VCaP (cell line): ENCODE measurements around the gene MRGPRG.
"Not testable (repeated sequence)": the region's sequence is repeated elsewhere in the genome, so short reads cannot be mapped to it uniquely, and the experiment has no call there.

Experiments used
- H3K27ac ChIP-seq: fragments of 450-650 bp; 2 replicates; pipeline ENCODE4 v1.5.1; 2017
- TF ChIP-seq, protein P1 (sequence below): fragments of 450-650 bp; conservative IDR thresholded peaks from 2 replicates; pipeline ENCODE4 v1.5.1; 2017; ENCODE audit warnings: mild to moderate bottlenecking, moderate library complexity

The MRGPRG gene, protein sequence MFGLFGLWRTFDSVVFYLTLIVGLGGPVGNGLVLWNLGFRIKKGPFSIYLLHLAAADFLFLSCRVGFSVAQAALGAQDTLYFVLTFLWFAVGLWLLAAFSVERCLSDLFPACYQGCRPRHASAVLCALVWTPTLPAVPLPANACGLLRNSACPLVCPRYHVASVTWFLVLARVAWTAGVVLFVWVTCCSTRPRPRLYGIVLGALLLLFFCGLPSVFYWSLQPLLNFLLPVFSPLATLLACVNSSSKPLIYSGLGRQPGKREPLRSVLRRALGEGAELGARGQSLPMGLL

DNA sequence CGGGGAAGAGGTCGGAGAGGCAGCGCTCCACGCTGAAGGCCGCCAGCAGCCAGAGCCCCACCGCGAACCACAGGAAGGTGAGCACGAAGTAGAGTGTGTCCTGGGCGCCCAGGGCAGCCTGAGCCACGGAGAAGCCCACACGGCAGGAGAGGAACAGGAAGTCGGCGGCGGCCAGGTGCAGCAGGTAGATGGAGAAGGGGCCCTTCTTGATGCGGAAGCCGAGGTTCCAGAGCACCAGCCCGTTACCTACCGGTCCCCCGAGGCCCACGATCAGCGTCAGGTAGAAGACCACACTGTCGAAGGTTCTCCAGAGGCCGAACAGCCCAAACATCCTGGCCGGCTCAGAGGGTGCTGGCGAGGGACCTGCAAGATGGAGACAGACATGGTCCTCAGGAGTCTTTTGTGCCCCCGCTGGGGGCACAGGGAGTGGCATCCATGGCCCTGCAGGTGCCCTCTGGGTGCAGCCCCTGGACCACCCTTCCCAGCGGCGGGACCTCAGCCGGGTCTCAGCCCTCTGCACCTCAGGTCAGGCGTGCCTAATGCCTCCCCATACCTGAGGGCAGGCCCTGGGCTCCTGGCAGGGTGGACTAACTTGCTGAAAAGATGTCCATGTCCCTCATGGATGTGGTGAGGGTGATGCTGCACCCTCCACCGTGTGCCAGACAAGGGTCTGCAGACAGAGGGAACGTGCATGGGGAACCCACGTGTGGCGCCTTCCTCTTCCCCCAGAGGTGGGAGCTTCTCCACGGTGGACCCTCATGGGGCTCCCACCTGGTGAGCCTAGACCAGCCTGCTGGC lies at the start of gene MRGPRG:
Gene MRGPRG, minus strand, starts transcription at position 331 of the 798 bp plus-strand sequence. Its CDS starts 0 bp downstream, at position 331.
- TF ChIP-seq, protein P1, sequence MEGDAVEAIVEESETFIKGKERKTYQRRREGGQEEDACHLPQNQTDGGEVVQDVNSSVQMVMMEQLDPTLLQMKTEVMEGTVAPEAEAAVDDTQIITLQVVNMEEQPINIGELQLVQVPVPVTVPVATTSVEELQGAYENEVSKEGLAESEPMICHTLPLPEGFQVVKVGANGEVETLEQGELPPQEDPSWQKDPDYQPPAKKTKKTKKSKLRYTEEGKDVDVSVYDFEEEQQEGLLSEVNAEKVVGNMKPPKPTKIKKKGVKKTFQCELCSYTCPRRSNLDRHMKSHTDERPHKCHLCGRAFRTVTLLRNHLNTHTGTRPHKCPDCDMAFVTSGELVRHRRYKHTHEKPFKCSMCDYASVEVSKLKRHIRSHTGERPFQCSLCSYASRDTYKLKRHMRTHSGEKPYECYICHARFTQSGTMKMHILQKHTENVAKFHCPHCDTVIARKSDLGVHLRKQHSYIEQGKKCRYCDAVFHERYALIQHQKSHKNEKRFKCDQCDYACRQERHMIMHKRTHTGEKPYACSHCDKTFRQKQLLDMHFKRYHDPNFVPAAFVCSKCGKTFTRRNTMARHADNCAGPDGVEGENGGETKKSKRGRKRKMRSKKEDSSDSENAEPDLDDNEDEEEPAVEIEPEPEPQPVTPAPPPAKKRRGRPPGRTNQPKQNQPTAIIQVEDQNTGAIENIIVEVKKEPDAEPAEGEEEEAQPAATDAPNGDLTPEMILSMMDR, result no peak
- H3K27ac ChIP-seq, result no peak within 1 kb of the TSS

DNA sequence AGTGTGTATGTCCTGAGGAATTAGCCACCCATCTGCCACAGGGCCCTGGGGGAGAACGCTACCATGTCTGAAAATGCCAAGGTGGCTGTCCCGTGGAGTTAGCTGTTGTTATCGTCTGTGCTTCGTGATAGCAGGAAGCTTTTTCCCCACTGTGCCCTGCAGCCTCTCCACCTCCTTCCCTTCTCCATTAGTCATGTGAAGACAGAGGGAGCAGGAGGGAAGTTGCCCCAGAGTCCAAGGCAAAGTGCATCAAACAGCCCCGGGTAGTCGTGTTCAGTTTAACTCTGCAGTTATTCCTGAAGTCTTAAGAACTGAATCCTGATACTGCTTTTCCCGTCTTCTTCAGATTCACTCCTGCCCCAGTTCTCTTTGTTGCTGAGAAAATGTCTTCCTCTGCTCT lies 43.9 kb upstream of the MRGPRG start:
- H3K27ac ChIP-seq, result not testable (repeated sequence)

- H3K27ac ChIP-seq, result not testable (repeated sequence)
Observed at GRCh38 chr11:3261831-3262230, 43.2 kb upstream of the MRGPRG start.

- H3K27ac ChIP-seq, result not testable (repeated sequence)
Observed at GRCh38 chr11:3257509-3257908, 38.9 kb upstream of the MRGPRG start.

- H3K27ac ChIP-seq, result not testable (repeated sequence)
Observed at GRCh38 chr11:3255241-3255640, 36.6 kb upstream of the MRGPRG start.

DNA sequence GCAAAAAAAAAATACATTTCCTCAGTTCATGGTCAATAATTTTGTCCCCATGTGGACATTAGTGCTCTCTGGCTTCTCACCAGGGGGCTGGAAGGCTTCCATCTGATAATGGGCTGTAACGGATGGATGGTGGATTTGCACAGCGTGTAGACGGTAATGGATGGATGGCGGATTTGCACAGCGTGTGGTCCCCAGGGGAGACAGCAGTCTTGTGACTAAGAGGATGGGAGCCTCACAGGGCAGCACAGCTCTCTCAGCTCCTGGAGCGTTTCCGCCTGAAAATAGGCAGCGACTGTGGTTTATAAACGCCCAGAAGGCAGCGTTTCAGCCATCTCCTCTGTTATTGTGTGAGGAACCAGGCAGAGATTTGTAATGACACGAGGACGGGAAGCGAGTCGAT lies 36.2 kb upstream of the MRGPRG start:
- not testable (repeated sequence) for H3K27ac ChIP-seq

DNA sequence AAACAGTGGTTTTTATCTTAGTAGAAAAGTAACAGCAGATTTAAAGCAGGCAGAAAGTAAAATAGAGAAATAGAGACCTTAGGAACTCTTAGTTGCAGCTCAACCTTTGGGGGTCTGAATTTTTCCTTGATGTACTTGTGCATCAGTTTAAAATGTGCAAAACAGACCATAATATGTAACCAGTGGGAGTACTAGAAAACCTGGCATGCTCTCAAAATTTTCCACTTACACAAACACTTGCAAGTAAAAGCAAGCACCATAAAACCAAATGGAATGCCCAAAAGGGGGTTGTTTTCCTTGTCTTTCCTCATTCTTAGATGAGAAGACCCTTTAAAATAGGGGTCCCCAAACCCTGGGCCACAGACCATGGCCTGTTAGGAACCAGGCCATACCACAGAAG lies 26.5 kb upstream of the MRGPRG start:
- no peak overlapping the region for H3K27ac ChIP-seq
- TF ChIP-seq, protein P1, result no peak

DNA sequence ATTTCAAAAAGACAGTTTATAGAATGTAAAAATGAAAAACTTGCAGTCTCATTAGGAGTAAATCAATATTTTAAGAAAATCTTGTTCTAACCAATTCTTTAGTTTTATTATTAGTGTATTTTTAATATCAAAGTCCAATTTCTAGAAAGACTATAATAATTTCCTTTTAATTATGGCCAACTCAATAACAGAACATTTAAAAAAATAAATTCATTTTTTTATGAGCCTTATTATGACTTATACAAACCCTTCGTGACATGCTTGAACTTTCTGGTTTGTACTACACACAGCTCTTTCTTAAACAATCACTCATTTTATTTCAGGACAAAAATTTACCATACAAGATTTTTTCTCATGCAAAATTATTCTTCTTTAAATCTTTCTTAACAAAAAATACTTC lies 25.3 kb upstream of the MRGPRG start:
- no peak overlapping the region for H3K27ac ChIP-seq
- TF ChIP-seq, protein P1, result no peak

GRCh38 chr11:3237119-3237518 lies 18.5 kb upstream of the MRGPRG start:
- no peak overlapping the region for H3K27ac ChIP-seq
- TF ChIP-seq, protein P1, result no peak

DNA sequence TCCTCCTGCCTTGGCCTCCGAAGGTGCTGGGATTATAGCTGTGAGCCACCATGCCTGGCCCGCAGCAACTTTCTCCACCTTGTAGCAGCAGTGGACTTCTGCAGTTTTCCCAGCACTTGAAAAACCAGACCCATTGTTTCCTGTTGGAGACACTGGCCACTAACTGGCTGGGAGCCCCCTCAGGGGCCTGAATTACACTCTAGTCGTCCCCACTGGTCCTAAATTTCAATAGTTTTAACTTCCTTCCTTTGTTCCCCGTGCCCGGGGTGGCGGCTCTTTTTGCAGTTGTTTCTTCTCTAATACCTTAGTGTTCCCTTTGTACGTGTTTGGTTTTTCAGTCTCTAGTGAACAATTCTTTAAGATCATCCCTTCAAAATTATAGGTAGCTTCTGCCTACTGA lies 16.2 kb upstream of the MRGPRG start:
- TF ChIP-seq, protein P1, result no peak
- no peak overlapping the region for H3K27ac ChIP-seq
